Measurements from ENCODE around the gene STK11.

Gene STK11

GRCh38 chr19:1205114-1206099, at the start of gene STK11:
Gene STK11 (plus strand): TSS chr19:1205778. CDS start chr19:1206914, 1,136 bp downstream.
- in situ Hi-C loops (cut with HindIII; ENCODE audit: low sequenced_read_pairs) = no loop called here

GRCh38 chr19:1156305-1156801, 49.2 kb upstream of the STK11 start:
- in situ Hi-C loops (cut with HindIII; ENCODE audit: low sequenced_read_pairs) = no loop called here

GRCh38 chr19:1156830-1157615, 48.6 kb upstream of the STK11 start:
- in situ Hi-C loops (cut with HindIII; ENCODE audit: low sequenced_read_pairs) = no loop called here

GRCh38 chr19:1157931-1158884, 47.4 kb upstream of the STK11 start:
- in situ Hi-C loops (cut with HindIII; ENCODE audit: low sequenced_read_pairs) = no loop called here

- in situ Hi-C loops (cut with HindIII; ENCODE audit: low sequenced_read_pairs) = no loop called here
Observed at GRCh38 chr19:1158885-1159448, 46.6 kb upstream of the STK11 start.

- in situ Hi-C loops (cut with HindIII; ENCODE audit: low sequenced_read_pairs) = no loop called here
Observed at GRCh38 chr19:1159864-1160595, 45.5 kb upstream of the STK11 start.

- in situ Hi-C loops (cut with HindIII; ENCODE audit: low sequenced_read_pairs) = no loop called here
Observed at GRCh38 chr19:1161716-1162115, 43.9 kb upstream of the STK11 start.

- in situ Hi-C loops (cut with HindIII; ENCODE audit: low sequenced_read_pairs) = no loop called here
Observed at GRCh38 chr19:1162404-1163282, 42.9 kb upstream of the STK11 start.

GRCh38 chr19:1163283-1163933, 42.2 kb upstream of the STK11 start:
- in situ Hi-C loops (cut with HindIII; ENCODE audit: low sequenced_read_pairs) = no loop called here

GRCh38 chr19:1163934-1164683, 41.5 kb upstream of the STK11 start:
- in situ Hi-C loops (cut with HindIII; ENCODE audit: low sequenced_read_pairs) = no loop called here

- in situ Hi-C loops (cut with HindIII; ENCODE audit: low sequenced_read_pairs) = no loop called here
Observed at GRCh38 chr19:1164684-1165531, 40.7 kb upstream of the STK11 start.

GRCh38 chr19:1166872-1167573, 38.6 kb upstream of the STK11 start:
- in situ Hi-C loops (cut with HindIII; ENCODE audit: low sequenced_read_pairs) = no loop called here

GRCh38 chr19:1167687-1168571, 37.6 kb upstream of the STK11 start:
- in situ Hi-C loops (cut with HindIII; ENCODE audit: low sequenced_read_pairs) = no loop called here

- in situ Hi-C loops (cut with HindIII; ENCODE audit: low sequenced_read_pairs) = no loop called here
Observed at GRCh38 chr19:1168572-1169410, 36.8 kb upstream of the STK11 start.
